Endodermal cell (in vitro differentiated cells): Measurements from ENCODE around the gene LRP6. TPM values are rescaled to one million over a fixed set of nuclear protein-coding genes. Genes with fewer than 3 reads are reported as not detected.

ENCODE experiments used
- DNase-seq: peaks from one replicate; pipeline ENCODE4 v3.0.0-alpha.2; 2017
- H3K27ac ChIP-seq: 2 replicates; pipeline ENCODE4 v1.5.1; 2013; ENCODE audit warnings: mild to moderate bottlenecking, low read depth, low read length, moderate library complexity
- H3K27me3 ChIP-seq: 2 replicates; pipeline ENCODE4 v1.6.1; 2013; ENCODE audit warnings: mild to moderate bottlenecking, low read length, moderate library complexity; ENCODE audit not compliant: insufficient read depth, control insufficient read depth, poor library complexity, severe bottlenecking
- H3K36me3 ChIP-seq: 2 replicates; pipeline ENCODE4 v1.7.0; 2013; ENCODE audit warnings: mild to moderate bottlenecking, low read length, moderate library complexity; ENCODE audit not compliant: control insufficient read depth, insufficient read depth
- H3K4me1 ChIP-seq: one replicate; pipeline ENCODE4 v1.7.0; 2013; ENCODE audit warnings: low read length; ENCODE audit not compliant: control insufficient read depth, insufficient read depth
- H3K4me3 ChIP-seq: 2 replicates; pipeline ENCODE4 v1.5.1; 2013; ENCODE audit warnings: mild to moderate bottlenecking, low read length, moderate library complexity
- H3K9ac ChIP-seq: 2 replicates; pipeline ENCODE4 v1.6.1; 2013; ENCODE audit warnings: mild to moderate bottlenecking, low read length, moderate library complexity; ENCODE audit not compliant: poor library complexity, severe bottlenecking; ENCODE audit errors: extremely low read depth
- H3K9me3 ChIP-seq: 2 replicates; pipeline ENCODE4 v1.6.1; 2013; ENCODE audit warnings: mild to moderate bottlenecking, low read length, moderate library complexity; ENCODE audit not compliant: control insufficient read depth
- H3K27ac Mint-ChIP-seq: 2 replicates; pipeline ENCODE4 v1.8.0; 2020; ENCODE audit warnings: mixed read lengths
- H3K27me3 Mint-ChIP-seq: 2 replicates; pipeline ENCODE4 v1.8.0; 2021; ENCODE audit warnings: mild to moderate bottlenecking, mixed read lengths; ENCODE audit not compliant: insufficient read depth
- H3K36me3 Mint-ChIP-seq: 2 replicates; pipeline ENCODE4 v1.8.0; 2020; ENCODE audit warnings: low read depth, mixed read lengths
- H3K4me1 Mint-ChIP-seq: 2 replicates; pipeline ENCODE4 v1.8.0; 2020; ENCODE audit warnings: mixed read lengths
- H3K4me3 Mint-ChIP-seq: 2 replicates; pipeline ENCODE4 v1.8.0; 2020; ENCODE audit warnings: mild to moderate bottlenecking, moderate library complexity, mixed read lengths
- H3K9me3 Mint-ChIP-seq: 2 replicates; pipeline ENCODE4 v1.8.0; 2020; ENCODE audit warnings: mild to moderate bottlenecking, mixed read lengths
- CTCF ChIP-seq: fragments of 200-600 bp; sonication (generic); conservative IDR thresholded peaks from 2 replicates; pipeline ENCODE4 v1.5.0; 2021; ENCODE audit warnings: antibody characterized with exemption, mild to moderate bottlenecking
- WGBS, 2 experiments: methylation state at CpG; one replicate each; pipeline versions ENCODE4 v1.1.5 to v1.1.7; 2013; ENCODE audit warnings: missing lambda C conversion rate in 2 of 2, mixed read lengths in 1 of 2; ENCODE audit not compliant: insufficient coverage in 1 of 2, insufficient read length in 1 of 2; 5-methylcytosine and 5-hydroxymethylcytosine counted together
- total RNA-seq, 2 donors: library from RNA; stranded (reverse); fragmentation: NEBNext Ultra II Directional in 1 of 2; extraction: Animal tissue kit (Norgen Biotek cat#: 25700) in 1 of 2; gene quantifications; 2 replicates in 1 of 2; 3 replicates in 1 of 2; pipeline ENCODE4 v1.2.1, GENCODE V29; 2021

The LRP6 gene
- total RNA-seq, 2 donors from 2014 or later, result 109 to 182 TPM

- no peaks in the 10 kb centered on the region for H3K27me3 Mint-ChIP-seq
- H3K36me3 Mint-ChIP-seq, result peaks cover 67% of the 10 kb centered on the region
- Histone ChIP-seq H3K36me3 (peaks cover 12% of the 10 kb centered on the region), H3K4me3 (no peak overlapping the region), H3K27ac (no peak overlapping the region), H3K9ac (no peak overlapping the region), H3K9me3 (no peaks in the 10 kb centered on the region), H3K4me1 (no peaks in the 10 kb centered on the region), H3K27me3 (no peaks in the 10 kb centered on the region)
- H3K4me3 Mint-ChIP-seq, result no peak overlapping the region
- no peak overlapping the region for H3K27ac Mint-ChIP-seq
- 82 to 89% methylated on average over 5 to 6 of the region's 6 CpGs for WGBS, 2 experiments
- H3K9me3 Mint-ChIP-seq, result no peaks in the 10 kb centered on the region
- H3K4me1 Mint-ChIP-seq, result peaks cover 8% of the 10 kb centered on the region
- no peak for TF ChIP-seq CTCF
- DNase-seq, result no peak
Measured at GRCh38 chr12:12097891-12098690, 168.8 kb downstream of the LRP6 start.

- Histone ChIP-seq H3K27ac (no peak overlapping the region), H3K36me3 (peaks cover 5% of the 10 kb centered on the region), H3K4me3 (no peak overlapping the region), H3K4me1 (no peaks in the 10 kb centered on the region), H3K9ac (no peak overlapping the region), H3K27me3 (no peaks in the 10 kb centered on the region), H3K9me3 (no peaks in the 10 kb centered on the region)
- Mint-ChIP-seq H3K4me1 (peaks cover 8% of the 10 kb centered on the region), H3K27me3 (no peaks in the 10 kb centered on the region), H3K4me3 (no peak overlapping the region), H3K36me3 (peaks cover 50% of the 10 kb centered on the region), H3K27ac (no peak overlapping the region), H3K9me3 (no peaks in the 10 kb centered on the region)
- no peak for DNase-seq
- no peak for TF ChIP-seq CTCF
- WGBS, 2 experiments, result 94 to 97% methylated on average over 3 of the region's 3 CpGs
Measured at GRCh38 chr12:12095021-12095420, 171.8 kb downstream of the LRP6 start.

GRCh38 chr12:12094481-12094880 lies 172.4 kb downstream of the LRP6 start:
- no peak overlapping the region for H3K9ac ChIP-seq
- no peak overlapping the region for H3K4me3 ChIP-seq
- no peak for DNase-seq
- peaks cover 5% of the 10 kb centered on the region for H3K36me3 ChIP-seq
- Mint-ChIP-seq H3K36me3 (peaks cover 45% of the 10 kb centered on the region), H3K4me1 (peaks cover 8% of the 10 kb centered on the region), H3K9me3 (no peaks in the 10 kb centered on the region), H3K4me3 (no peak overlapping the region), H3K27ac (no peak overlapping the region), H3K27me3 (no peaks in the 10 kb centered on the region)
- no peak for TF ChIP-seq CTCF
- H3K9me3 ChIP-seq, result no peaks in the 10 kb centered on the region
- WGBS, 2 experiments, result 93 to 95% methylated on average over 4 of the region's 4 CpGs
- no peaks in the 10 kb centered on the region for H3K27me3 ChIP-seq
- no peak overlapping the region for H3K27ac ChIP-seq
- H3K4me1 ChIP-seq, result no peaks in the 10 kb centered on the region
